GM13977 (cell line): ENCODE data around the gene AAMDC.

Experiments used
- DNase-seq: peaks from one replicate; pipeline ENCODE4 v3.0.0; 2012; ENCODE audit warnings: low spot score
- CTCF ChIP-seq: IDR thresholded peaks from 2 replicates; pipeline ENCODE4 v1.5.1; 2012; ENCODE audit warnings: mild to moderate bottlenecking, control low read depth; ENCODE audit not compliant: insufficient read depth; ENCODE audit errors: extremely low read depth, missing control alignments
- in situ Hi-C: fragments of 300-500 bp; cut with MboI; formaldehyde crosslinking; loops from one replicate; pipeline ENCODE4 v1.12.0; 2022; ENCODE audit warnings: low sequenced_read_pairs, low pct_unique_long_range_greater_than_20kb, mixed read lengths, inconsistent platforms; ENCODE audit not compliant: unreplicated experiment

The AAMDC gene

DNA sequence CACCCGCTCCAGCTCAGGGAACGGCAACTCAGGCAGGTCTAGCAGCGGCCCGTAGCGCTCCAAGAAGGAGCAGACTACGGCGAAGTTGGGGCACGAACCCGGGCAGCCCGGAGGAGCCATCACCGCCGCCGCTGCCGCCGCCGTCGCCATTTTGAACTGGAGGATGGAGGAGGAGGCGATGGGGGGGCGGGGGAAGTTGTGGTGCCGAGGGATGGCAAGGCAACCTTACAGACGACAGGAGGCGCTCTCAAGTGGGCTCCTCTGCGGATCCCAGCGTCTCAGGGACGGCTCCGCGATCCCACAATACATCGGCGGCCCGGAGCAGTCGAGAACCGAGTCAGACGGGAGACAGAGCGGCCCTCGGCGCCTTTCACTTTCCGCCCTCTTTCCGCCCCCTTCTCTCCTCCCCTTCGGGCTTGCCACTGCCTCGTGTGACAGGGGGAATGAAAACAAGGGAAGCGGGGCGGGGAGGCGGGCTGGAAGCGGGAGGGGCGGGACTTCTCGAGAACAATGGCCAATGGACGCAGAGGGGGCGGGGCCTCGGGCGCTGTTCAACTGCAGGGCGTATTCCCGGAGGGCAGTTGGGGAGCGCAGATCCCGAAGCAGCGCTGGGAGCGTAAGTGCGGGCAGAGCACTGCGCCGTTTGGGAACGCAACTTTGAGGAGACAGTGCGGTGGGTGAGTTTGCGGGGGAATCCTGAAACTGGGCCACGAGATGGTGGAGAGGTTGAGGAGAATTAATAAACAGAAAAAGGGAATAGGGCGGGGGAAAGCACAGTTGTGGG, at the start of gene AAMDC, which contains the start of gene RSF1:
AAMDC (plus strand) TSS at position 580 of the 784 bp plus-strand sequence. CDS start 21,353 bp downstream, outside the sequence.
RSF1 (minus strand) TSS at position 158 of the 784 bp plus-strand sequence; CDS start at position 150, 8 bp downstream.
- DNase-seq = peak; percentile 93
- in situ Hi-C loops = no loop called here
- TF ChIP-seq CTCF = peak; percentile 72

GRCh38 chr11:77775936-77776335, 45.0 kb upstream of the AAMDC start:
- no peak for DNase-seq
- in situ Hi-C loops = no loop called here
- no peak for TF ChIP-seq CTCF

- no peak for DNase-seq
- TF ChIP-seq CTCF = peak; percentile 42
- in situ Hi-C loops = no loop called here
Observed at GRCh38 chr11:77776455-77776854, 44.5 kb upstream of the AAMDC start.

- in situ Hi-C loops = no loop called here
- TF ChIP-seq CTCF = no peak
- no peak for DNase-seq
Observed at GRCh38 chr11:77778118-77778517, 42.8 kb upstream of the AAMDC start.

DNA sequence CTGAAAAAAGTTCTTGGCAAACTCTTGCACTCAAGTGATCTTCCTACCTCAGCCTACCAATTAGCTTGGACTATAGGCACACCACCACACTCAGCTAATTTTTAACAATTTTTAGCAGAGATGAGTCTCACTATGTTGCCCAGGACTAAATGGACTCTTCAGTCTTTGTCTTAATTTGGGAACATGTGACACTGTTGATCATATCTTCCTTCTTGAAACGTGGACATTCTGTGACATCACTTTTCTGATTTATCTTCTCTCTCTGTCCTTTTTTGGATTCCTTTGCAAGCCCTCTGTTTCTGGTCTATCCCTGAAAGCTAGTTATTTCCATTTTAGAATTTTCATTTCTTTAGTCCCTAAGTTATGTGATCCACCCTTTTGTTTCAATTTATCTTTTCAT, 42.4 kb upstream of the AAMDC start:
- no peak for DNase-seq
- in situ Hi-C loops = no loop called here

GRCh38 chr11:77779935-77780334, 41.0 kb upstream of the AAMDC start:
- DNase-seq = no peak
- in situ Hi-C loops = no loop called here
- TF ChIP-seq CTCF = no peak

More for the DNA sequence above, 42.4 kb upstream of the AAMDC start:
- TF ChIP-seq CTCF = no peak
